K562 (cell line): ENCODE results near the gene FAM131C.
"Not testable (repeated sequence)": the region's sequence is repeated elsewhere in the genome, so short reads cannot be mapped to it uniquely, and the experiment has no call there.

Experiments
- CHD7 ChIP-seq: fragments of 200-600 bp; sonication (generic); IDR thresholded peaks from one replicate; pipeline ENCODE4 v1.6.1; 2012; ENCODE audit warnings: mild to moderate bottlenecking, low read depth, low read length, inconsistent platforms
- CTCF ChIP-seq, 3 experiments: IDR thresholded peaks in 2 of 3; conservative IDR thresholded peaks in 1 of 3; 2 replicates each; pipeline ENCODE4 v1.5.1; 2011 to 2012; ENCODE audit warnings: low read length in 3 of 3, mild to moderate bottlenecking in 3 of 3, control low read depth in 2 of 3, improper control_type of control experiment in 1 of 3, inconsistent platforms in 1 of 3, low read depth in 1 of 3, mixed read lengths in 1 of 3, moderate library complexity in 1 of 3; ENCODE audit not compliant: insufficient read depth in 2 of 3
- ESRRA ChIP-seq: fragments of 450-650 bp; IDR thresholded peaks from 2 replicates; pipeline ENCODE4 v1.6.1; 2014; ENCODE audit warnings: low read depth, mild to moderate bottlenecking, moderate library complexity, borderline replicate concordance
- EZH2 ChIP-seq: IDR thresholded peaks from 2 replicates; pipeline ENCODE4 v1.6.1; 2012; ENCODE audit warnings: low read depth, mild to moderate bottlenecking, inconsistent platforms, low read length, borderline replicate concordance
- GATAD2B ChIP-seq: fragments of 450-650 bp; IDR thresholded peaks from 2 replicates; pipeline ENCODE4 v1.6.1; 2017; ENCODE audit warnings: mild to moderate bottlenecking, borderline replicate concordance
- RUNX1 ChIP-seq: sonication (generic); IDR thresholded peaks from 2 replicates; pipeline ENCODE4 v1.6.1; 2016; ENCODE audit warnings: antibody characterized with exemption, low read depth
- ZNF12 ChIP-seq: sonication (generic); formaldehyde crosslinking; IDR thresholded peaks from 2 replicates; pipeline ENCODE4 v1.4.0; 2020; ENCODE audit warnings: mild to moderate bottlenecking, missing genetic modification reagents
- ZNF174 ChIP-seq: fragments of 250-450 bp; sonication (Bioruptor Pico); IDR thresholded peaks from 2 replicates; pipeline ENCODE4 v1.4.0; 2020; ENCODE audit warnings: mild to moderate bottlenecking
- ZNF280B ChIP-seq: fragments of 250-450 bp; sonication (Bioruptor Pico); IDR thresholded peaks from 2 replicates; pipeline ENCODE4 v1.5.1; 2021; ENCODE audit warnings: mild to moderate bottlenecking
- ZNF589 ChIP-seq: fragments of 200-800 bp; sonication (Bioruptor generic); IDR thresholded peaks from 2 replicates; pipeline ENCODE4 v1.6.1; 2016; ENCODE audit warnings: low read depth, missing genetic modification characterization, missing compliant biosample characterization
- ZZZ3 ChIP-seq: fragments of 450-650 bp; IDR thresholded peaks from 2 replicates; pipeline ENCODE4 v1.6.1; 2016; ENCODE audit warnings: antibody characterized with exemption, mild to moderate bottlenecking, moderate library complexity

- not testable (repeated sequence) for TF ChIP-seq ZNF280B; CTCF (IDR thresholded peaks at IDR 0.05 in 2 of 3, conservative IDR thresholded peaks at IDR 0.05 in 1 of 3; ENCODE audit: insufficient read depth in 2 of 3, low read depth in 1 of 3, low read length in 3 of 3); GATAD2B; RUNX1; EZH2; CHD7; ZNF589 (CRISPR knock-in tag); ESRRA; ZNF12 (CRISPR knock-in tag); ZNF174; ZZZ3
These were observed 30.8 kb downstream of the FAM131C start for GRCh38 chr1:16042654-16043053.
